GM19468 (cell line): ENCODE measurements around the gene KCNT1.

Source experiments
- ATAC-seq: cut with Tn5 transposase; IDR thresholded peaks from one replicate; pipeline ENCODE4 v1.9.1; 2021; ENCODE audit warnings: mild to moderate bottlenecking, moderate library complexity, moderate number of reproducible peaks; ENCODE audit not compliant: unreplicated experiment; ENCODE audit errors: extremely low read depth

The KCNT1 gene

DNA sequence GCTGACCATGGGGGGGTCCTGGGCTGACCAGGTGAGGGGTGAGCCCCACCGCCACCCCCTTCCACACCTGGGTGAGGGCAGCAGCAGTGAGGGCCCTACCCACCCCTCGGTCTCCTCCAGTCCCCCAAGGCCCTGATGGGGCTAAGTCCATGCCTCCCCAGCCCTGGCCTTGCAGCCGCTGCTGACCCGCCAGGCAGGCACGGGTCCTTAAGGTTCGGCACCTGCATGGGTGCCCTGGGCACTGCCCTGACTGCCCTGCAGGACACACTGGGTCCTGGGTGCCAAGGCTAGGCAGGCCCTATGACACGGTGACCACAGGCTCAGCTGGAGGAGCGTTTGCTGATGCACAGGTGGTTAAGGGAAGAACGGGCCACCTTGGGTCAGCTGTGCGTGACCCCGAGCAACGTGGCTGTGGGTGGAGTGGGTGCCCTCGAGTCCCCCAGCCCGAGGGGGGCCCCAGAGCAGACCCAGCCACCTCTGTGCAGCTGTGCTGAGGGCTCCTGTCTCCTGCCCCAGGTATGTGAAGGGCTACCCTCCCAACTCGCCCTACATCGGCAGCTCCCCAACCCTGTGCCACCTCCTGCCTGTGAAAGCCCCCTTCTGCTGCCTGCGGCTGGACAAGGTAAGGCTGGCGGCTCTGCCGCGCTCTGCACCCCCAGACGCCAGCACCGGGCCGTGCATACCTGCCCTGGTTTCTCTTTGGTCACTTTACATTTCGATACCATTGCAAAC lies 73.0 kb downstream of the KCNT1 start:
- ATAC-seq: no peak

DNA sequence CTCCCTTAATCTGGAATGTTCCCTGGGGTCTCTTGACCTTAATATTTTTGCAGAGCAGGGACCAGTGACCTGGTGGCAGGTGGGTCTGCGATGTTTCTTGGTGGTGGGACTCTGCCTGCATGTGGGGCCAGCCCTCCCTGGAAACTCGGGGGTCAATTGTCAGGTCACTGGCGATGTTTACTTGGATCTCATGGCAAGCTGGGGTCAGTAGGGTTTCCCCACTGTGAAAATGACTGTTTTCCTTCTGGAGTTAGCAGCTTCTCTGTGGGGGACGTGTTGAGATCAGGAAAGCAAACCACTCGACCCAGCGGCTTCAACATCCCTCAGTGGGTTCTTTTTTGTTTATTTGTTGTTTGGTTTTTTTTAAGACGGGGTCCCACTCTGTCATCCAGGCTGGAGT lies 73.9 kb downstream of the KCNT1 start:
- ATAC-seq: no peak

- ATAC-seq: no peak
These were observed 75.1 kb downstream of the KCNT1 start for GRCh38 chr9:135776893-135777622.

GRCh38 chr9:135777623-135778177 lies 75.7 kb downstream of the KCNT1 start:
- no peak for ATAC-seq

DNA sequence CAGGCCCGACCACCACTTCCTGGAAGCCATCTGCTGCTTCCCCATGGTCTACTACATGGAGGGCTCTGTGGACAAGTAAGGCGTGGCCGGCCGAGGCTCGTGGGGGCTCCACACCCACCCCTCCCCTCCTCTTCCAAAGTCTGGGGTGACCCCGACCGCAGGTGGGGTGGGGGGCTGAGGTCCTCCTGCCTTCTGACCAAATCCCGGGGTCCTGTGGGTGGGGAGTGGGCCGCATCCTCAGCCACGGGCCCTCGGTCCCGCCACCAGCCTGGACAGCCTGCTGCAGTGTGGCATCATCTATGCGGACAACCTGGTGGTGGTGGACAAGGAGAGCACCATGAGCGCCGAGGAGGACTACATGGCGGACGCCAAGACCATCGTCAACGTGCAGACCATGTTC lies 76.4 kb downstream of the KCNT1 start:
- ATAC-seq: no peak

DNA sequence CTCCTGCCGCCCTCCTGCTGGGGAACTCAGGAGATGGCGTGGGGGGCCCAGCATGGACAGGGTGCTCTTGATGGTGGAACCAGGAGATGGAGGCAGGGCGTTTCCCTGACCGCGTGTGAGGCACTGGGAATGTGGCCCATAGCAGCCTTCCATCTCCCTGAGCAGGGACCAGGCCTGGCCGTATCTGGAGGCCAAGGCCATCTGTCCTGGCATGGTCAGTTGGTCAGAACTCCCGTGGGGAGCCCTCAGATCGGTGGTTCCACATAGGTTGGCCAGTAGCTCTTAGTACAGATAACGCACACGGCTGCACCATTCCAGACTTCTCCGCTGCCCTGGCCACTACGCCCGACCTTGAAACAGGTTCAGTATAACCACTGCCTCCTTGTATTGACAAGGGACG lies 77.6 kb downstream of the KCNT1 start:
- ATAC-seq: no peak

DNA sequence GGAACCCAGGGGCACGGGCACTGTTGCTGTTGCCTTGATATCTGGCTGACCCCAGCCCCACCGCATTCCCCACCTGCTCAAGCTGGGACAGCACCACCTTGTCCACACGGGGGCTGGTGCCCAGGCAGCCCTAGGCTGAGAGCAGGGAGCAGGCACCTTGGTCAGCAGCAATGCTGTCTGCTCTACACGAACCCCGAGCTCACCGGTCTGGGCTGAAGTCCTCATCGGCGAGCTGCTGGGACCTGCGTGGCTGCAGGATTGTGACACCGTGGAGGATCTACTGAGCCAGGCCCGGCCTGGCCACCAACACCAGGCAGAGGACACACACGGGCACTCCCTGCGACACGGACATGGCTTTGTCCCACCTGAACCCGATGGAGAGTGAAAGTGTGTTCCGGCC lies 78.1 kb downstream of the KCNT1 start:
- no peak for ATAC-seq

GRCh38 chr9:135780626-135781025 lies 78.6 kb downstream of the KCNT1 start:
- no peak for ATAC-seq

DNA sequence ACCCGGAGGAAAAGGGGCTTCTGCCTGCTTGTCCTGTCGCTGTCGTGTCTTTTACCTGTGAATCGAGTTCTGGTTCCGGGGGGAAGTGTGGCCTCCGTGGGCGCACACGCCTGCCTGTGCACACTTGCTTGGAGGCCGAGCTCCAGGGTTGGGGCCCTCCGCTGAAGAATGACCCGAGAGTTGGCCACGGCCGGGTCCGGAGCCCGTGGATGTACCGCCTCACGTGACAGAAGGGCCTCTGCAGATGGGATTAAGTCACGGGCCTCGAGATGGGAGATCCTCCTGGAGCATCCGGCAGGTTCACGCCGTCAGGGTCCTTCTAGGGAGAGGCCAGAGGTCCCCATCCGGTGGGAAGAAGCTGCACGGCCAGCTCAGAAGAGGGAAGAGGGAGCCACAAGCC lies 81.0 kb downstream of the KCNT1 start:
- ATAC-seq: no peak

GRCh38 chr9:135783540-135784245 lies 81.7 kb downstream of the KCNT1 start:
- no peak for ATAC-seq

GRCh38 chr9:135785013-135785575 lies 83.1 kb downstream of the KCNT1 start:
- ATAC-seq: no peak

GRCh38 chr9:135786146-135786690 lies 84.2 kb downstream of the KCNT1 start:
- ATAC-seq: no peak

DNA sequence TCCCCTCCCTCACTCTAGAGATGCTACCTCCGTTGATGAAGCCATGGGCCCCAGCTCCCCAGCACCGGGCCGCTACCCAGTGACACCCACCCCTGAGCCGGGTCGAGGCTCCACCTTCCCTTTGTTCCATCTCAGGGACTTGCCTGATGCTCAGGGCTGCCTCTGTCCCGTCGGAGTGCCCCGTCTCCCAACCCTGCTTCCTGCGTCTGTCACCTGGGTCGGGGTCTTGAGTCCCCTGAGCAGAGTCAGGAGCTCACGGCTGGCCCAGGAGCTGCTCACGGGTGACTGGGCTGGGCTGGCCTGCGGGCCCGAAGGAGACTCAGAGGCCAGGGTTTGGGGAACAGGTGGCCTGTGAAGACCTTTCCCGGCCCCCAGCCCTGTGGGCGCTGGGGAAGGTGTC lies 85.3 kb downstream of the KCNT1 start:
- no peak for ATAC-seq

GRCh38 chr9:135787776-135788575 lies 86.0 kb downstream of the KCNT1 start:
- no peak for ATAC-seq

DNA sequence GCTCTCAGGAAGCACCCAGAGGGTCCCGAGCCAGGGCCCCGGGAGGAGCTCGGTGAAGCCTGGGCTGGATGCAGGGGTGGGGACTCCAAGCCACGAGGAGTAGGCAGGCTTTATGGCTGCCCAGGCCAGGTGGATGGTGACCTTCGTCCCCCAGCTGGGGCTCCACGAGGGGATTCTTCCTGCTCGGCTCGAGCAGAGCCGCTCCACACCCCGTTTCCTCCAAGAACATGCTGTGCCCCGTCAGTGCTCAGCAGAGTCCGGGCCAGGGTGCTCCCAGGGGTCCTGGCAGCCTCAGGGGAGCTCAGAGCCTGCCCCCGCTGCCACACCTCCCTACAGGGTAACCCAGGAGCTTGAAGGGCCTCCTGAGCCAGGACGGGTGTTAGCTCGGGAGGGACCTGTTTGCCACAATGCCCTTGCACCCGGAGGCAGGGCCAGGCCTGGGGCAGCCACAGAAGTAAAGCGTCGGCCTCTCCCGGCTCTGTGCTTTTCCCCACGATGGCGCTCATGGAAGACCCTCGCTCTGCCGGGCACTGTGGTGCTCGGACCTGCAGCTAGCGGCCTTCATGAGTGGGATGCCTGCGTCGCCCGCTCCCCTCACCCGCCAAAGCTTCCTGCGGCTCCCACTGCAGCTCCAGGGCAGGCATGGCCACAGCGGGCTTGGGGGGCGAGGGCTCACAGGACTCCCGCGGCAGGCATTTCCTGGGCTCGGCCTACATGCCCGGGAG lies 86.8 kb downstream of the KCNT1 start:
- ATAC-seq: no peak

DNA sequence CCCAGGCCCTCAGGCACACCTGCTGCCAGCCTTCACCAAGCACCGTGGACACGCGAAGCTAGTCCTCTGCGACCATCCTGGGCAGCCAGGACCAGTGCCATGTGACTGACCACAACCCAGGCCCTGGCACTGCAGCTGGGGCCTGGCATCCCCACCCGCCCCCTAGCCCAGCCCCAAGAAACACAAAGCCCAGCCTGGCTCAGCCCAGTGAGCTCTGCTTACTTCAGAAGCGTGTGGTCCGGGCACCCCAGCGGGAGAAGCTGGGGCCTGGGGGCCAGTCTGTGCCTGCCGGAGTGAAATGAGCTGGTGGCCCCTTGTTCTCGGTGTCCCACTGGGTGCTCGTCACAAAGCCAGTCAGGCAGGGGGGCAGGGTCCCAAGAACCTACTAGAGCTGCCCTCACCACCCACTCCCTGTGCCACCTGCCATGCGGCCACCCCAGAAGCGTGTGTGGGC lies 87.9 kb downstream of the KCNT1 start:
- ATAC-seq: no peak

- ATAC-seq: no peak
These were observed 88.4 kb downstream of the KCNT1 start for GRCh38 chr9:135790356-135790755.

DNA sequence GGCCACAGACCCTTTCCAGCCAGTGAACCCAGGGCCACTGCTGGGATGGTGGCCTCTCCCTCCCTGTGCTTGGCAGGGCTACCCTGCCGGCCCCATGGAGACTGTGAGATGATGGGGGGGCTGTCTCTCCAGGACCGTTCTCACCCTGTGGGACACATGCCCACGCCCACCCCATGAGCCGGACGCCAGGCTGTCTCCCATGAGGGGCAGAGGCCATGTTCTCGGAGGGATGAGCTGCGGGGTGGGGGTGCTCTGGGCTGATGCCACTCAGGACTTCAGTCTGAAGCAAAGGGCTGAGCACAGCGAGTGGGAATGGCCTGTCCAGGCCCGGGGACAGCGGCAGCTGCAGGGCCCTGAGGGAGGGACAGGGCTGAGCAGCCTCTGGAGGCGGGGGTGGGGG lies 88.9 kb downstream of the KCNT1 start:
- no peak for ATAC-seq
